Endometrial microvascular endothelial cells (primary cell): ENCODE data around the gene SLC6A6. TPM values are rescaled to one million over a fixed set of nuclear protein-coding genes. Genes with fewer than 3 reads are reported as not detected.

Experiments used
- in situ Hi-C: cut with HindIII; loops from 2 replicates; pipeline ENCODE4 v1.10.0; 2017; ENCODE audit warnings: low sequenced_read_pairs, low pct_unique_long_range_greater_than_20kb; ENCODE audit errors: inconsistent ontology term
- total RNA-seq: library from RNA; depleted of rRNA; stranded (reverse); fragments of >200 nt; gene quantifications from one replicate; pipeline ENCODE4 v1.2.3, GENCODE V29; 2015; ENCODE audit errors: inconsistent ontology term

SLC6A6 gene
- total RNA-seq, 1 donor from 2014 or later, result 21.1 TPM

- in situ Hi-C loops, result no loop called here
These were observed 70.3 kb downstream of the SLC6A6 start for GRCh38 chr3:14472471-14473351.

DNA sequence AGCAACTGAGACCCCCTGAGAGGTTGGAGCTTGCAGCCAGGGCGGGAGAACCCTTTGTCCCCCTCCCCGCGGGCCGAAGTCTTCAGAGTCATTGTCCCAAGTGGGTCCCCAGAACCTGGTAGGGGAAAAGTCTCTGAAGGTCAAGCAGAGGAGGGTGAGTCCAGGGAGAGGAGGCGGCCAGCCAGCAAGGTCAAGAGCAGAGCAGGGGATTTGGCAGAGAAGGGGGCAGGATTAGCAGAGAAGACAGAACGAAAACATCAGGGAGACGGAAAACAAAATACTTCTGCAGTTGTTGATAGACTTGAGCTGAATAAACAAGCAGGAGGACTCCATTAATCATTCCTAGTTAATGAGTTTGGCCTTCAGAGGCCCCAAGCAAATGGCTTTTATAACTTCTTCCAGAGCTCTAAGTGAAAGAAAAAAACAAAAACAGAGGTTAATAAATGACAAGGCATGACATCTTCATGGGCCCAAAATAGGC lies 71.0 kb downstream of the SLC6A6 start:
- in situ Hi-C loops, result no loop called here

DNA sequence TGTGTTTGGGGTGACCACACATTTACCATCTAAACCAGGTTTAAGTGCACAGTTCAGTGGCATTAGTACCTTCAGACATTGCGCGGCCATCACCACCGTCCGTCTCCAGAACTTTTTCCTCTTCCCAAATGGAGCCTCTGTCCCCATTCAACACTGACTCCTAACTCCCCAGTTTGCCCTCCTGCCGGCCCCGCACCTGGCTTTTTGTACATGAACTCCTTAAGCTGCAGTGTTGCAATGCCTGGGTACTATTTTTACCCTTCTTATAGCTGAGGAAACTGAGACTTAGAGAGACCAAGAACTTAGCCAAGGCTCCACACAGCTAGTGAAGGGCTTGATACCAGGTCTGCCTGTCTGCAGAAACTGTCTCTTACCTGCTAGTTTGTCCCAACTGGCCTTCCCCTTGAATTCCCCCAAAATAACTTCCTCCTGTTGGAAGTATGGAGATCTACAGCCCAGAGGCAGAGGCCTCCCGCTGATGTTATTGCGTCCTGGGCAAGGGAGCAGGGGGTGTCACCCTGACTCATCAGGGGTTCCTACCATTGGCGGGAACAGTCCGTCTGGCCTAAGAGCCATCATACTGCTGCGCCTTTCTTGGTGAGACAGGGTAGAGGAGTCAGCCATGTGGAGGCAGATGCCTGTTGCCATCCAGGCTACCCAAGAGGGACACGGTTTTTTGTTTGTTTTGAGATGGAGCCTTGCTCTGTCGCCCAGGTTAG lies 72.1 kb downstream of the SLC6A6 start:
- in situ Hi-C loops, result no loop called here

DNA sequence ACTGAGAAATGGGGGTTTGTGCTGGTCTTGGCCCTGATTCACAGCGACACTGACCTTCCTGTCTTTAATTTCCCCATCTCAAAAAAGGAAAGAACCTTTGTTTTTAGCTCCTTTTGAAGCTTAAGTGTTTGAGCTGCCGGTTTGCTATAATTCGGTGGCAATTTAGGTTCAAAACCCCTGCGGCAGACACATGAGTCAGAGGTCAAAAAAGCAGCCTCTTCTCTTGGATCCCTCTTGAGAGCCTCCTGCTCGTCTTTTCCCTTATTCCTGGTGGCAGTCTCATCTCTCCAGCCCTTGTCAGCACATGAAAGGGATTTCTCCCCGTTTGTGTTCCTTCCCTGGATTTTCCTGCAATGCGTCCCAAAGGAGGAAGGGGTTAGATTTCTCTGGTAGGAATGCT lies 73.2 kb downstream of the SLC6A6 start:
- in situ Hi-C loops, result no loop called here

DNA sequence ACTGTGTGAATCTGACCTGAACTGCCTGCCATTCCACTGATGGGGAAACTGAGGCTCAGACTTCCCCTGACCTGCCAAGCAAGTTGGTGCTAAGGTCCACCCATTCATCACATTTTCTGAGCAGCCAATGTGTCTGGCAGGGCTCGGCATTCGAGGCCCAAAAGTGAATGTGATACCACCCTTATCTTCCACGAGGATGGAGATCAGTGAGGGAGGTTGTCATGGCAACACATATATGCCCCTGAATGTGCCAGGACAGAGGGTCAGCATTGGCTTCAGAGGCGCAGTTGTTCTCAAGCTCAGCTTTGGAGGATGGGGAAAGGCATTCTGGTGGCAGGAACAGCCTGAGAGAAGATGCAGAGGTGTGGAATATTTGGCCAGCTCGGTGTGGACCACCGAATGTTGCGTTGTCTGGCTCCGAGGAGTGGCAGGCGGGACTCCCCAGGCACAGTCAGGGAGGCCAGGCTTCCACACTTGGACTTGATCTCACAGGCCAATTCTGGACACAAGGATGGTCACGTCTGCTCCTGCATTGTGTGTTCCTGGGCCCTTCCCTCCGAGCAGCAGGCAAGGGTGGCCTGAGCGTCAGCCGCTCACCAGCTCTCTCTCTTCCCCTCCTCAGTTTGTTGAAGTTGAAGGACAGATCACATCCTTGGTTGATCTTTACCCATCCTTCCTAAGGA lies 74.3 kb downstream of the SLC6A6 start:
- in situ Hi-C loops, result no loop called here

- in situ Hi-C loops, result no loop called here
These were observed 75.0 kb downstream of the SLC6A6 start for GRCh38 chr3:14477311-14477935.

GRCh38 chr3:14478956-14479550 lies 76.6 kb downstream of the SLC6A6 start:
- in situ Hi-C loops, result no loop called here

- in situ Hi-C loops, result no loop called here
These were observed 77.2 kb downstream of the SLC6A6 start for GRCh38 chr3:14479591-14479990.

- in situ Hi-C loops, result no loop called here
These were observed 78.0 kb downstream of the SLC6A6 start for GRCh38 chr3:14480207-14481017.

- in situ Hi-C loops, result no loop called here
These were observed 78.7 kb downstream of the SLC6A6 start for GRCh38 chr3:14481018-14481645.

- in situ Hi-C loops, result no loop called here
These were observed 79.2 kb downstream of the SLC6A6 start for GRCh38 chr3:14481646-14482036.

DNA sequence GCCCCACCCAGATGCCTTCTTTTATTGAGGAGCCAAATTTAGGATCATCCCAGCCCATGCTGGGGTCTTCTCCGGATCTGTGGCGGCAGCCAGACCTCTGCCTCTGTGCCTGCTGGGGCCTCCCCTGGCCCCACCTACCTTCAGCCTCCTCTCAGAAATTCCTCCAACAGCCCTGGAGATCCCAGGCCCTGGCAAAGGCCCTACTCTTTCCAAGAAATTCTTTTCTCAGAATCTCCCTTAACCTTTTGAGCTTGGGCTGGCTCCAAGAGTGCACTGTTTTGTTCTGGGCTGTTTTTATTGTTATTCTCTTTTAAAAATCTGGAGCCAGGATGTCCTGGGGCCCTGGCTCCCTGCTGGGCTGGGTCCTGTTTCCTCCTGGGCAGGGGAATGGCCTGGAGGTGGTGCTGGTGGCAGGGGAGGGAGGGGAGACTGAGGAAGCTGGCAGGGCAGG lies 79.9 kb downstream of the SLC6A6 start:
- in situ Hi-C loops, result no loop called here

DNA sequence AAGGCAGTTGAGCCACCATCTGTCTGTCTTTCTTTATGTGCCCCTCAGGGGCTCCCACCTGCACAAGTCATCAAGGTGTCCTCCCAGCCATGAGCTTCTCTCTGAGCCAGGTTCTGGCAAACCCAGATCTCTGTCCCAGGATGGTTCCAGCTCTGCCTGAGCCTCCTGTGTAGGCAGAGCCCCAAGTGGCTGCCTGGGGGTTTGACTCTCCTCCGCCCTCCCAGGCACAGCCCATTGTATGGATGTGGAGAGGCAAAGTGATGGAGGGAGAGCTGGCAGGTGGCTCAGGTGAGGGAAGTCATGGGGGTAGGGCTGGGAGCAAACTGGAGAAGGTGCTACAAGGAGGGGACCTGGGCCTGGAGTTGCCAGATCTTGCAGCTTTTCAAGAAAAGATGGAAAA lies 80.9 kb downstream of the SLC6A6 start:
- in situ Hi-C loops, result no loop called here

DNA sequence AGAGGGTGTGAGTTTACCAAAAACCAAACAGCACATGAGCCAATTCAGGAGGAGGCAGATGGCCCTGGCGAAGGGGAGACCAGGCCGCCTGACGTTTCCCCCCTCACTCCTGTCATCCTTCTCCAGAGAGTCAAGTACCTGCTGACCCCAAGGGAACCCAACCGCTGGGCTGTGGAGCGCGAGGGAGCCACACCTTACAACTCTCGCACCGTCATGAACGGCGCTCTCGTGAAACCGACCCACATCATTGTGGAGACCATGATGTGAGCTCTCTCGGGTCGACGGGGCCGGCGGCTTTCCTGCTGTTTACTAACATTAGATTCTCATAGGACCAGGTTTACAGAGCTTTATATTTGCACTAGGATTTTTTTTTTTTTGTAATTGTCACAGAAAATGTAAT lies 82.3 kb downstream of the SLC6A6 start:
- in situ Hi-C loops, result no loop called here

GRCh38 chr3:14485981-14486380 lies 83.6 kb downstream of the SLC6A6 start:
- in situ Hi-C loops, result no loop called here

DNA sequence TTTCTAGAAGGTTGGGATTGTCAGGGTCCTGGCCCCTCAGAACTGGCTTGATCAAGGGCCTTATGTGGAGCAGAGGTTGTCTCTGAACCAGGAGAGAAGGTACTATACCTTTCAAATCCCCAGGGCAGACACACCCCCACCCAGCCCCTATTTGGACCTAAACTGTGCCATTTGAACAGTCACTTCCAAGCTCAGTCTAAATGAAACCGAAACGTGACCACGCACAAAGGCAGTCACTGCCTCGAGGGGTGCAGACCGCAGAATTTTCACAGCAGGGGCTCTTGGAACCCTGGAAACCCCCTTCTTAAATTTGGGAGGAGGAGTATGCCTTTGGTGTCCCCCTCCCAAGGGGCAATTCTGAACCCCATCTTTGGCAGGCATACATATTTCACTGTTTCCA lies 84.1 kb downstream of the SLC6A6 start:
- in situ Hi-C loops, result no loop called here

- in situ Hi-C loops, result no loop called here
These were observed 84.7 kb downstream of the SLC6A6 start for GRCh38 chr3:14487086-14487485.
